Left lung (tissue), 10 donors: ENCODE measurements around the gene CLTCL1. TPM values are rescaled to one million over a fixed set of nuclear protein-coding genes. Genes with fewer than 3 reads are reported as not detected.
A peak's percentile ranks its signal among the peaks of the same experiment; 100 is the strongest.
"Not testable (repeated sequence)": the region's sequence is repeated elsewhere in the genome, so short reads cannot be mapped to it uniquely, and the experiment has no call there.

ENCODE experiments used
- ATAC-seq: fragments of 200-7000 bp; cut with Tn5 transposase; one replicate; pipeline ENCODE4 v1.9.1; 2020; ENCODE audit warnings: moderate library complexity
- DNase-seq, 4 donors: peaks; one replicate each; pipeline ENCODE4 v3.0.0-alpha.2; 2013 to 2020
- H3K27ac ChIP-seq, 2 donors: fragments of 200-600 bp; sonication (generic) in 1 of 2; one replicate each; pipeline versions ENCODE4 v1.5.0 to v1.8.0; 2020 to 2021
- H3K27me3 ChIP-seq, 2 donors: fragments of 200-600 bp; sonication (generic) in 1 of 2; one replicate each; pipeline versions ENCODE4 v1.5.0 to v1.8.0; 2020 to 2021
- H3K36me3 ChIP-seq, 2 donors: fragments of 200-600 bp; sonication (generic) in 1 of 2; one replicate each; pipeline versions ENCODE4 v1.5.0 to v1.8.0; 2020 to 2021
- H3K4me1 ChIP-seq, 2 donors: fragments of 200-600 bp; one replicate each; pipeline ENCODE4 v1.8.0; 2021
- H3K4me3 ChIP-seq, 2 donors: fragments of 200-600 bp; sonication (generic) in 1 of 2; one replicate each; pipeline versions ENCODE4 v1.5.0 to v1.8.0; 2020 to 2021; ENCODE audit warnings: mild to moderate bottlenecking in 1 of 2
- H3K9me3 ChIP-seq, 2 donors: fragments of 200-600 bp; sonication (generic) in 1 of 2; one replicate each; pipeline versions ENCODE4 v1.5.0 to v1.8.0; 2020 to 2021
- CTCF ChIP-seq, 2 donors: fragments of 200-600 bp; sonication (generic) in 1 of 2; IDR thresholded peaks; one replicate each; pipeline versions ENCODE4 v1.5.0 to v1.8.0; 2021; ENCODE audit warnings: antibody characterized with exemption in 2 of 2
- intact Hi-C, 2 donors: fragments of 100-400 bp; cut with DNase I; formaldehyde crosslinking; loops; one replicate each; pipeline versions ENCODE4 v1.11.2 to v1.14.2; 2022
- polyA plus RNA-seq, 6 donors: library from polyadenylated mRNA; unstranded; fragments of 120-200 nt; gene quantifications; one replicate each; pipeline ENCODE4 v1.2.1, GENCODE V29; 2013; ENCODE audit not compliant: insufficient read length in 6 of 6
- total RNA-seq, 2 donors: library from RNA; stranded (reverse); fragmentation: NEBNext Ultra II Directional; extraction: Animal tissue kit (Norgen Biotek cat#: 25700); gene quantifications; one replicate each; pipeline ENCODE4 v1.2.1, GENCODE V29; 2021
- donor health status: DM: no; HTN: yes; CAD: no.
- donor health status: DM: no; HTN: no; CAD: no.

CLTCL1 gene
- total and polyA plus RNA-seq, 8 donors = 5.7 to 11.3 (median 9.0) TPM

- Histone ChIP-seq H3K27ac (peak overlapping the region in 1 of 2 donors; percentile 61), H3K9me3 (no peaks in the 10 kb centered on the region), H3K4me3 (peak overlapping the region; percentile 70 to 92), H3K4me1 (peaks cover 6 to 37% of the 10 kb centered on the region in 2 donors), H3K27me3 (peaks cover 0 to 10% of the 10 kb centered on the region in 2 donors), H3K36me3 (no peaks in the 10 kb centered on the region)
- ATAC-seq (peak; percentile 23), DNase-seq (no peak)
- intact Hi-C loops = no loop called here
- TF ChIP-seq CTCF (IDR thresholded peaks at IDR 0.05) = no peak
Measured at GRCh38 chr22:19290400-19291217, 910 bp downstream of the CLTCL1 start.

DNA sequence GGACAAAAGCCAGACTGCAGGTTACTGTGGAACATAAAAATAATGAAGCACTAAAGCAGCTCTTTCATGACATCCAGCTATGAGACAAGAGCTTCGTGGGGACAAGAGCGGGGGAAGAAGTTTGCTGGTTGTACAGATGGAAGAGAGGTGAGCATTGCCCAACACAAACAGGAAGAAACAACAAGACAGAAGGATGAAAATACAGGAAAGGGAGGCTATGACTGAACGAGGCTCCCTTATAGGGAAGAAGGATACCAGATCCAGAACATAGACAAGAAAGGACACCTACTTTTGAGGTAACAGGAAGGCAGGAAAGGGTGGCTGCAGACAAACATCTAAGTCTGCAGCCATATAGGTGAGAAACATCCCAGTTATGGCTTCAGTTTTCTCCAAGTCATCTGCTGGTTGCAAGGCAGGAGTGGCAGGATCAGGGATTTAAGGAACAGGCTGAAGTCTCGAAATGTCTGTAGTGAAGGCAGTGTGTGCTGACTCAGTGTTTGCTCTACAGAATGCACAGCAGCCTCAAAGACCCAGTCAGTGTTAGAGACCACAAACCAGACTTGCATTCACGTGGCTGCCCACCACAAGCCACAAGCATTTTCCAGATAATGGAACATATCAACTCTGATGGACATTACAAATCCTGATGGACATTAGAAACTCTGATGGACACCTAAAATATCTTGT is 1.9 kb downstream of the CLTCL1 start:
- Histone ChIP-seq H3K27me3 (peaks cover 0 to 10% of the 10 kb centered on the region in 2 donors), H3K36me3 (no peaks in the 10 kb centered on the region), H3K9me3 (no peaks in the 10 kb centered on the region), H3K4me3 (no peak overlapping the region), H3K27ac (no peak overlapping the region), H3K4me1 (peaks cover 6 to 37% of the 10 kb centered on the region in 2 donors)
- intact Hi-C loops = no loop called here
- no peak for TF ChIP-seq CTCF (IDR thresholded peaks at IDR 0.05)
- DNase-seq (no peak), ATAC-seq (no peak)

DNA sequence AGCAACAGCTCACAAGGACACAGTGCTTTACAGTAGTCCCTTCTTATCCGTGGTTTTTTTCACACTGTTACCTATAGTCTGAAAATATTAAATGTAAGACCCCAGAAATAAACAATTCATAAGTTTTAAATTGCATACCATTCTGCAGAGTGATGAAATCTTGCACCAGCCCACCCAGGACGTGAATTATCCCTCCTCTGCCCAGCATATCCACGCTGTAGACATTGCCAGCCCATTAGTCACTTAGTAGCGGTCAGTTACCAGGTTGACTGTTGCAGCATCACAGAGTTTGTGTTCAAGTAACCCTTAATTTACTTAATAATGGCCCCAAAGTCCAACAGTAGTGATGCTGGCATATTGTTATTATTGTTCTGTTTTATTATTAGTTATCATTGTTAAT is 3.6 kb downstream of the CLTCL1 start:
- no peak for DNase-seq
- ATAC-seq = no peak
- Histone ChIP-seq H3K9me3 (no peaks in the 10 kb centered on the region), H3K4me3 (no peak overlapping the region), H3K27me3 (peaks cover 0 to 10% of the 10 kb centered on the region in 2 donors), H3K4me1 (peaks cover 6 to 35% of the 10 kb centered on the region in 2 donors), H3K27ac (no peak overlapping the region), H3K36me3 (no peaks in the 10 kb centered on the region)
- TF ChIP-seq CTCF (IDR thresholded peaks at IDR 0.05) = no peak
- intact Hi-C loops = no loop called here

- TF ChIP-seq CTCF (IDR thresholded peaks at IDR 0.05) = no peak
- Histone ChIP-seq H3K4me1 (peaks cover 6 to 28% of the 10 kb centered on the region in 2 donors), H3K27ac (no peak overlapping the region), H3K36me3 (no peaks in the 10 kb centered on the region), H3K9me3 (no peaks in the 10 kb centered on the region), H3K4me3 (no peak overlapping the region), H3K27me3 (peaks cover 0 to 10% of the 10 kb centered on the region in 2 donors)
- intact Hi-C loops = no loop called here
- DNase-seq = no peak
- no peak for ATAC-seq
Measured at GRCh38 chr22:19287076-19287707, 4.3 kb downstream of the CLTCL1 start.

GRCh38 chr22:19285831-19286230 is 5.7 kb downstream of the CLTCL1 start:
- Histone ChIP-seq H3K4me3 (no peak overlapping the region), H3K9me3 (no peaks in the 10 kb centered on the region), H3K27me3 (peaks cover 0 to 5% of the 10 kb centered on the region in 2 donors), H3K36me3 (no peaks in the 10 kb centered on the region), H3K27ac (peak overlapping the region in 1 of 2 donors; percentile 30), H3K4me1 (peaks cover 6 to 22% of the 10 kb centered on the region in 2 donors)
- TF ChIP-seq CTCF (IDR thresholded peaks at IDR 0.05) = no peak
- intact Hi-C loops = no loop called here
- DNase-seq = no peak
- no peak for ATAC-seq

DNA sequence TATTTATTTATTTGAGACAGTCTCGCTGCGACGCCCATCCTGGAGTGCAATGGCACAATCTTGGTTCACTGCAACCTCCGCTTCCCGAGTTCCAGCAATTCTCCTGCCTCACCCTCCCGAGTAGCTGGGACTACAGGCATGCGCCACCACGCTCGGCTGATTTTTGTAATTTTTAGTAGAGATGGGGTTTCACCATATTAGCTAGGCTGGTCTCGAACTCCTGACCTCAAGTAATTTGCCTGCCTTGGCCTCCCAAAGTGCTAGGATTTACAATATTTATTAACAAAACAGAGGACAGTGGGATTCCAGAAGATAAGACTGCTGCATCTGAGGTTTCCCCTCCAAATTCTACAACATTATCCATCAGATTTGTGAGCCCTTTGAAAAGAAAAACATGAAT is 12.4 kb downstream of the CLTCL1 start:
- H3K4me3 ChIP-seq, H3K27me3 ChIP-seq, DNase-seq, H3K4me1 ChIP-seq, intact Hi-C loops, H3K9me3 ChIP-seq, ATAC-seq, H3K27ac ChIP-seq: not testable (repeated sequence)
- H3K36me3 ChIP-seq = peaks cover 0 to 11% of the 10 kb centered on the region in 2 donors
